ENCODE data around the gene AADACL4. TPM values are rescaled to one million over a fixed set of nuclear protein-coding genes. Genes with fewer than 3 reads are reported as not detected.

AADACL4 gene
- total and polyA plus RNA-seq, 2 experiments from 2014 or later = 0.20 TPM; not detected in 1

GRCh38 chr1:12614402-12615158 is 29.3 kb upstream of the AADACL4 start:
- Histone ChIP-seq H4K20me1 (ENCODE audit: insufficient read depth, poor library complexity, severe bottlenecking) (peaks cover 10% of the 10 kb centered on the region), H3K4me2 (peak overlapping the region; percentile 85), H3K79me2 (peaks cover 76% of the 10 kb centered on the region), H3K27me3 (no peaks in the 10 kb centered on the region), H3K27ac (peak overlapping the region; percentile 97), H3K9me3 (ENCODE audit: low read depth) (no peaks in the 10 kb centered on the region), H3K4me3 (peak overlapping the region; percentile 62), H2AFZ (no peak overlapping the region), H3K9me2 (replicated peaks; ENCODE audit: insufficient read depth) (no peaks in the 10 kb centered on the region), H3K36me3 (replicated peaks; ENCODE audit: insufficient read depth, low read depth) (peaks cover 3% of the 10 kb centered on the region), H3K4me1 (ENCODE audit: insufficient read depth) (peaks cover 37% of the 10 kb centered on the region)
- no peak for TF ChIP-seq EZH2phosphoT487 (IDR thresholded peaks at IDR 0.05; ENCODE audit: low read depth, severe bottlenecking, unreplicated experiment)
- no peak for DNase-seq (ENCODE audit: low spot score)
- 69% methylated on average over 7 of the region's 7 CpGs for WGBS (ENCODE audit: low lambda C conversion rate, missing lambda C conversion rate)

GRCh38 chr1:12615159-12615864 is 28.6 kb upstream of the AADACL4 start:
- 8% methylated on average over 12 of the region's 12 CpGs for WGBS (ENCODE audit: low lambda C conversion rate, missing lambda C conversion rate)
- Histone ChIP-seq H3K27me3 (no peaks in the 10 kb centered on the region), H3K4me3 (peak overlapping the region; percentile 62), H4K20me1 (ENCODE audit: insufficient read depth, poor library complexity, severe bottlenecking) (peaks cover 10% of the 10 kb centered on the region), H3K36me3 (replicated peaks; ENCODE audit: insufficient read depth, low read depth) (peaks cover 3% of the 10 kb centered on the region), H3K4me1 (ENCODE audit: insufficient read depth) (peaks cover 35% of the 10 kb centered on the region), H3K9me3 (ENCODE audit: low read depth) (no peaks in the 10 kb centered on the region), H2AFZ (no peak overlapping the region), H3K4me2 (peak overlapping the region; percentile 85), H3K27ac (peak overlapping the region; percentile 97), H3K9me2 (replicated peaks; ENCODE audit: insufficient read depth) (no peaks in the 10 kb centered on the region), H3K79me2 (peaks cover 69% of the 10 kb centered on the region)
- no peak for TF ChIP-seq EZH2phosphoT487 (IDR thresholded peaks at IDR 0.05; ENCODE audit: low read depth, severe bottlenecking, unreplicated experiment)
- TF ChIP-seq EZH2 (IDR thresholded peaks at IDR 0.05; ENCODE audit: borderline replicate concordance) = no peak
- TF ChIP-seq CTCF (IDR thresholded peaks at IDR 0.05; ENCODE audit: poor library complexity) = no peak
- DNase-seq (ENCODE audit: low spot score) = no peak

GRCh38 chr1:12615865-12616708 is 27.8 kb upstream of the AADACL4 start:
- DNase-seq (ENCODE audit: low spot score) = peak; percentile 81
- Histone ChIP-seq H3K36me3 (replicated peaks; ENCODE audit: insufficient read depth, low read depth) (peaks cover 3% of the 10 kb centered on the region), H3K27me3 (no peaks in the 10 kb centered on the region), H3K4me1 (ENCODE audit: insufficient read depth) (peaks cover 34% of the 10 kb centered on the region), H3K9me2 (replicated peaks; ENCODE audit: insufficient read depth) (no peaks in the 10 kb centered on the region), H3K4me2 (peak overlapping the region; percentile 85), H2AFZ (no peak overlapping the region), H3K9me3 (ENCODE audit: low read depth) (no peaks in the 10 kb centered on the region), H3K4me3 (peak overlapping the region; percentile 62), H4K20me1 (ENCODE audit: insufficient read depth, poor library complexity, severe bottlenecking) (peaks cover 10% of the 10 kb centered on the region), H3K79me2 (peaks cover 61% of the 10 kb centered on the region), H3K27ac (peak overlapping the region; percentile 97)
- TF ChIP-seq CTCF (IDR thresholded peaks at IDR 0.05; ENCODE audit: poor library complexity) (no peak), EZH2phosphoT487 (IDR thresholded peaks at IDR 0.05; ENCODE audit: low read depth, severe bottlenecking, unreplicated experiment) (no peak), EZH2 (IDR thresholded peaks at IDR 0.05; ENCODE audit: borderline replicate concordance) (no peak)
- WGBS (ENCODE audit: low lambda C conversion rate, missing lambda C conversion rate) = 1% methylated on average over 17 of the region's 17 CpGs

All from hepatocyte (in vitro differentiated cells).